GM12878 (cell line): ENCODE results near the gene OCLN. TPM values are rescaled to one million over a fixed set of nuclear protein-coding genes. Genes with fewer than 3 reads are reported as not detected.

Experiments used
- ATAC-seq: fragments of 200-7000 bp; cut with Tn5 transposase; 3 replicates; pipeline ENCODE4 v1.9.1; 2020; ENCODE audit warnings: mild to moderate bottlenecking, moderate library complexity
- Bru-seq: library from RNA; stranded (reverse); fragments of 400-500 nt; gene quantifications from one replicate; lab custom pipeline; 2021; lab: Mats Ljungman, UMichigan
- BruChase-seq, 2 experiments: library from RNA; stranded (reverse); fragments of 400-500 nt; gene quantifications; one replicate each; lab custom pipeline; 2021; lab: Mats Ljungman, UMichigan
- BruUV-seq: library from RNA; stranded (reverse); fragments of 400-500 nt; replicated peaks from 2 replicates; lab custom pipeline; 2021; lab: Mats Ljungman, UMichigan
- CTCF ChIA-PET: fragments of 300-600 bp; sonication (Branson Sonifier 250); formaldehyde crosslinking; extraction: SDS; loops from one replicate; lab custom pipeline; 2021; ENCODE audit warnings: inconsistent platforms; lab: Yijun Ruan, JAX
- POLR2A ChIA-PET: fragments of 350-600 bp; formaldehyde crosslinking; extraction: SDS; loops from one replicate; lab custom pipeline; 2021; ENCODE audit warnings: inconsistent platforms; lab: Charles Lee
- RAD21 ChIA-PET: fragments of 300-600 bp; sonication (Branson Sonifier 250); formaldehyde crosslinking; loops from one replicate; lab custom pipeline; 2023; ENCODE audit warnings: antibody characterized with exemption; ENCODE audit not compliant: unreplicated experiment; lab: Charles Lee
- SMC1A ChIA-PET: fragments of 300-600 bp; sonication (Branson Sonifier 250); formaldehyde crosslinking; loops from one replicate; lab custom pipeline; 2023; ENCODE audit not compliant: unreplicated experiment, uncharacterized antibody; lab: Charles Lee
- DNase-seq: peaks from one replicate; pipeline ENCODE4 v3.0.0-alpha.2; 2011; ENCODE audit warnings: low read depth, low spot score
- FAIRE-seq: peaks from 3 replicates; lab custom pipeline; 2011; peaks lifted over from hg19 to GRCh38; lab: Jason Lieb, UNC
- H2AFZ ChIP-seq: 2 replicates; pipeline ENCODE4 v1.6.0; 2011; ENCODE audit warnings: low read depth, low read length, control low read depth; ENCODE audit not compliant: control insufficient read depth
- H3K27ac ChIP-seq: 2 replicates; pipeline ENCODE4 v1.5.1; 2011; ENCODE audit warnings: control low read depth; ENCODE audit not compliant: control insufficient read depth, insufficient read depth
- H3K27me3 ChIP-seq, 2 experiments: replicated peaks in 1 of 2; 2 replicates each; pipeline versions ENCODE4 v1.6.0 to v1.6.1; 2011; ENCODE audit warnings: low read length in 1 of 2; ENCODE audit not compliant: control insufficient read depth in 2 of 2, insufficient read depth in 2 of 2
- H3K36me3 ChIP-seq, 2 experiments: 2 replicates each; pipeline ENCODE4 v1.5.1; 2011; ENCODE audit warnings: low read length in 1 of 2; ENCODE audit not compliant: control insufficient read depth in 2 of 2, insufficient read depth in 2 of 2
- H3K4me1 ChIP-seq: 2 replicates; pipeline ENCODE4 v1.6.1; 2011; ENCODE audit warnings: mild to moderate bottlenecking, low read length, moderate library complexity, mixed read lengths; ENCODE audit not compliant: control insufficient read depth, insufficient read depth
- H3K4me2 ChIP-seq: 2 replicates; pipeline ENCODE4 v1.6.0; 2011; ENCODE audit warnings: control low read depth; ENCODE audit not compliant: control insufficient read depth, insufficient read depth
- H3K4me3 ChIP-seq: fragments of 200-600 bp; sonication (generic); 2 replicates; pipeline ENCODE4 v1.5.1; 2016
- H3K79me2 ChIP-seq: 2 replicates; pipeline ENCODE4 v1.6.0; 2011; ENCODE audit warnings: low read length; ENCODE audit not compliant: control insufficient read depth, insufficient read depth
- H3K9ac ChIP-seq: 2 replicates; pipeline ENCODE4 v1.8.0; 2011; ENCODE audit warnings: low read length, control low read depth, mixed read lengths; ENCODE audit not compliant: control insufficient read depth, insufficient read depth
- H3K9me3 ChIP-seq: replicated peaks from 3 replicates; pipeline ENCODE4 v1.5.1; 2011; ENCODE audit warnings: mild to moderate bottlenecking, low read length; ENCODE audit not compliant: control insufficient read depth, insufficient read depth
- H4K20me1 ChIP-seq: 2 replicates; pipeline ENCODE4 v1.6.0; 2011; ENCODE audit not compliant: control insufficient read depth, insufficient read depth
- BHLHE40 ChIP-seq, 2 experiments: fragments of 450-650 bp in 1 of 2; IDR thresholded peaks; 2 replicates each; pipeline ENCODE4 v1.6.1; 2011 to 2017; ENCODE audit warnings: low read depth in 2 of 2, borderline replicate concordance in 1 of 2, improper control_type of control experiment in 1 of 2, low read length in 1 of 2, mild to moderate bottlenecking in 1 of 2
- EGR1 ChIP-seq, 2 experiments: IDR thresholded peaks; 1 replicate in 1 of 2; 2 replicates in 1 of 2; pipeline ENCODE4 v1.6.1; 2011 to 2012; ENCODE audit warnings: low read depth in 2 of 2, low read length in 2 of 2, borderline replicate concordance in 1 of 2, mild to moderate bottlenecking in 1 of 2, moderate library complexity in 1 of 2
- IKZF2 ChIP-seq, 2 experiments: fragments of 450-650 bp; IDR thresholded peaks; 2 replicates each; pipeline ENCODE4 v1.6.1; 2017; ENCODE audit warnings: mild to moderate bottlenecking in 2 of 2, moderate library complexity in 2 of 2
- KLF5 ChIP-seq: fragments of 450-650 bp; IDR thresholded peaks from 2 replicates; pipeline ENCODE4 v1.6.1; 2014; ENCODE audit warnings: mild to moderate bottlenecking; ENCODE audit not compliant: partially characterized antibody
- MEF2B ChIP-seq: fragments of 450-650 bp; IDR thresholded peaks from 2 replicates; pipeline ENCODE4 v1.6.1; 2018; ENCODE audit warnings: mild to moderate bottlenecking, moderate library complexity; ENCODE audit not compliant: partially characterized antibody, poor library complexity, severe bottlenecking
- PKNOX1 ChIP-seq: fragments of 450-650 bp; IDR thresholded peaks from 2 replicates; pipeline ENCODE4 v1.6.1; 2016; ENCODE audit warnings: mild to moderate bottlenecking
- REST ChIP-seq: IDR thresholded peaks from 2 replicates; pipeline ENCODE4 v1.6.1; 2012; ENCODE audit warnings: mild to moderate bottlenecking, low read depth, low read length
- ZNF622 ChIP-seq: fragments of 450-650 bp; IDR thresholded peaks from 2 replicates; pipeline ENCODE4 v1.6.1; 2017; ENCODE audit warnings: mild to moderate bottlenecking, inconsistent platforms
- ZZZ3 ChIP-seq: IDR thresholded peaks from 2 replicates; pipeline ENCODE4 v1.6.1; 2011; ENCODE audit warnings: low read depth; ENCODE audit not compliant: control insufficient read depth, insufficient read length
- WGBS: methylation state at CpG from one replicate; pipeline ENCODE4 v1.1.6; 2016; ENCODE audit warnings: low lambda C conversion rate; ENCODE audit not compliant: insufficient replicate concordance, insufficient coverage; ENCODE audit errors: missing lambda C conversion rate; 5-methylcytosine and 5-hydroxymethylcytosine counted together
- in situ Hi-C: fragments of 300-500 bp; cut with MboI; formaldehyde crosslinking; loops from 9 replicates; pipeline ENCODE4 v1.14.3; 2018; ENCODE audit warnings: mixed read lengths
- intact Hi-C: fragments of 100-400 bp; cut with micrococcal nuclease; formaldehyde crosslinking; loops from one replicate; pipeline ENCODE4 v1.14.2; 2022; ENCODE audit not compliant: unreplicated experiment
- long read RNA-seq, 2 experiments: library from polyadenylated mRNA; unstranded; transcript quantifications; one replicate each; pipeline ENCODE4 v2.0.0, GENCODE V29; 2019 to 2020
- polyA minus RNA-seq, 3 experiments: library from RNA; depleted of rRNA, polyadenylated mRNA; stranded (reverse); fragments of >200 nt; gene quantifications; 2 replicates each; pipeline ENCODE4 v1.2.3, GENCODE V29; 2011
- polyA plus RNA-seq, 11 experiments: library from polyadenylated mRNA; depleted of rRNA in 4 of 11; unstranded in 6 of 11; stranded (reverse) in 5 of 11; fragments of >200 nt; fragmentation: Nextera tagmentation in 4 of 11; fragmentation: Illumina TruSeq in 1 of 11; extraction: Ambion mirVana in 4 of 11; extraction: Trizol in 1 of 11; gene quantifications; 1 replicate in 1 of 11; 2 replicates in 10 of 11; pipeline versions ENCODE4 v1.2.1 to v1.2.3, GENCODE V29; 2011 to 2016; ENCODE audit warnings: inconsistent platforms in 2 of 11, missing spikeins in 2 of 11, low read depth in 1 of 11
- total RNA-seq, 4 experiments: library from RNA; depleted of rRNA in 3 of 4; stranded (reverse); fragments of >200 nt in 3 of 4; fragmentation: Illumina TruSeq in 1 of 4; extraction: Trizol in 1 of 4; gene quantifications; 2 replicates each; pipeline versions ENCODE4 v1.2.1 to v1.2.3, GENCODE V29; 2013 to 2021

OCLN gene
- 68.1 and 70.4 TPM in 2 replicates for total RNA-seq (2013; cell fraction: nucleolus; rRNA removed)
- total RNA-seq (2014; rRNA removed): 26.4 and 27.8 TPM in 2 replicates
- total RNA-seq (2014; rRNA removed; fragmentation: Illumina TruSeq; extraction: Trizol): 26.5 and 28.3 TPM in 2 replicates
- 25.6 and 26.6 TPM in 2 replicates for total RNA-seq (2021)
- polyA plus RNA-seq (2011; ENCODE audit: low read depth): 5.3 TPM
- polyA plus RNA-seq (2011; rRNA removed): 2.0 and 3.2 TPM in 2 replicates
- polyA plus RNA-seq (2011; cell fraction: cytosol; rRNA removed): 0.72 and 1.0 TPM in 2 replicates
- 2.0 and 3.1 TPM in 2 replicates for polyA plus RNA-seq (2011; cell fraction: nucleus; rRNA removed)
- polyA plus RNA-seq (2012): 4.3 and 6.2 TPM in 2 replicates
- polyA plus RNA-seq (2014; fragmentation: Illumina TruSeq; extraction: Trizol): 15.6 and 27.0 TPM in 2 replicates
- polyA plus RNA-seq (2014; fragmentation: Nextera tagmentation; extraction: Ambion mirVana): 1 to 10 TPM; 4.7 to 8.9 TPM
- polyA plus RNA-seq (2014; rRNA removed): 17.4 and 17.8 TPM in 2 replicates
- polyA plus RNA-seq (2016; fragmentation: Nextera tagmentation; extraction: Ambion mirVana): 10 to 100 TPM; 16.7 to 17.3 TPM
- 4.0 and 4.9 TPM in 2 replicates for polyA minus RNA-seq (2011; rRNA and poly(A)+ RNA removed)
- polyA minus RNA-seq (2011; cell fraction: cytosol; rRNA and poly(A)+ RNA removed): 0.80 and 1.5 TPM in 2 replicates
- polyA minus RNA-seq (2011; cell fraction: nucleus; rRNA and poly(A)+ RNA removed): 2.1 and 4.8 TPM in 2 replicates
- Bru-seq, nascent RNA: percentile 58 among the genes with signal in this experiment
- BruChase-seq, experiment 1, labeled RNA remaining after a 6-hour chase: percentile 58 among the genes with signal in this experiment
- BruChase-seq, experiment 2, labeled RNA remaining after a 2-hour chase: percentile 62 among the genes with signal in this experiment
- long read RNA-seq, experiment 1: 0 reads
- long read RNA-seq, experiment 2, partial matches to known transcripts: 2 of 6 reads
- long read RNA-seq, experiment 2, other reads (novel, unspliced or antisense): 1 of 6 reads

GRCh38 chr5:69492391-69492922 lies at the start of gene OCLN:
Gene OCLN (plus strand): TSS chr5:69492790. CDS start chr5:69504245, 11,455 bp downstream.
- peak within 1 kb of the TSS; percentile 86 for H3K4me2 ChIP-seq
- ATAC-seq (peak; percentile 80), DNase-seq (no peak), FAIRE-seq (no peak)
- H3K36me3 ChIP-seq: no peaks in the 10 kb centered on the region
- peak within 1 kb of the TSS; percentile 92 for H2AFZ ChIP-seq
- SMC1A ChIA-PET: interaction anchor here (1.1 to 1.3 kb wide), 2 partner anchors 25 to 121 kb away, joined by 3 to 4 read pairs; no protein-coding TSS in a partner anchor
- H3K4me3 ChIP-seq: peak within 1 kb of the TSS; percentile 97
- RAD21 ChIA-PET: interaction anchor here (1.0 kb wide), 1 partner anchor 60 kb away, joined by 4 read pairs; no protein-coding TSS in a partner anchor
- peak within 1 kb of the TSS; percentile 57 for H3K27ac ChIP-seq
- peaks cover 7% of the 10 kb centered on the region; the same call in 1 of the 2 replicates for H3K4me1 ChIP-seq
- H3K79me2 ChIP-seq: peaks cover 32% of the 10 kb centered on the region
- peak within 1 kb of the TSS; percentile 79 for H3K9ac ChIP-seq
- no peaks in the 10 kb centered on the region for H3K9me3 ChIP-seq
- WGBS: 4% methylated on average over 44 of the region's 56 CpGs
- no peaks in the 10 kb centered on the region; a peak in 1 of 4 replicates for H3K27me3 ChIP-seq
- BruUV-seq: no TSS peak
- in situ Hi-C loops: no loop called here
- CTCF ChIA-PET: no interaction called here
- POLR2A ChIA-PET: interaction anchor here (1.1 kb wide), 1 partner anchor 399 kb away, joined by 3 read pairs; the partner anchor contains the start of gene SLC30A5
- intact Hi-C loops: loop anchor here (2.0 to 10.0 kb wide), 4 partner anchors 60 to 398 kb away; partner anchors contain the start of genes MARVELD2 and SLC30A5
- no peaks in the 10 kb centered on the region for H4K20me1 ChIP-seq
- TF ChIP-seq ZZZ3 (no peak), REST (no peak), EGR1 (IDR thresholded peaks at IDR 0.05; ENCODE audit: borderline replicate concordance in 1 of 2, low read depth in 2 of 2, low read length in 2 of 2) (peak in 1 of 2 experiments; percentile 60; a peak in 1 of 3 replicates), PKNOX1 (no peak), BHLHE40 (IDR thresholded peaks at IDR 0.05; ENCODE audit: borderline replicate concordance in 1 of 2, low read depth in 2 of 2, low read length in 1 of 2) (peak in 1 of 2 experiments; percentile 47; a peak in 1 of 4 replicates), KLF5 (no peak), ZNF622 (no peak), IKZF2 (IDR thresholded peaks at IDR 0.05) (no peak; a peak in 1 of 4 replicates), MEF2B (no peak)
